SU-DHL-6 (cell line): Measurements from ENCODE around the gene TENM4.

Source experiments
- H2AFZ ChIP-seq: fragments of 200-600 bp; sonication (generic); 2 replicates; pipeline ENCODE4 v1.6.1; 2014; ENCODE audit warnings: low read depth, mild to moderate bottlenecking, moderate library complexity, mixed read lengths, antibody characterized with exemption, low read length; ENCODE audit not compliant: severe bottlenecking
- H3F3A ChIP-seq: fragments of 200-600 bp; shearing (Covaris generic); 2 replicates; pipeline ENCODE4 v1.6.0; 2016; ENCODE audit warnings: antibody characterized with exemption, mild to moderate bottlenecking; ENCODE audit not compliant: insufficient read depth
- H3K27ac ChIP-seq: fragments of 200-600 bp; sonication (generic); 2 replicates; pipeline ENCODE4 v1.5.1; 2016; ENCODE audit warnings: low read depth, mild to moderate bottlenecking, low read length, moderate library complexity, mixed read lengths
- H3K27me3 ChIP-seq: fragments of 200-600 bp; sonication (generic), shearing (Covaris generic); 2 replicates; pipeline ENCODE4 v1.6.0; 2014; ENCODE audit warnings: mild to moderate bottlenecking, low read length
- H3K36me3 ChIP-seq: fragments of 200-600 bp; sonication (generic); 2 replicates; pipeline ENCODE4 v1.6.1; 2014; ENCODE audit warnings: mild to moderate bottlenecking, low read length, mixed read lengths
- H3K4me2 ChIP-seq: fragments of 300-600, 200-600 bp; shearing (Covaris generic), sonication (generic); 2 replicates; pipeline ENCODE4 v1.6.0; 2014; ENCODE audit warnings: low read length, low read depth, mild to moderate bottlenecking; ENCODE audit not compliant: poor library complexity, severe bottlenecking
- H3K4me3 ChIP-seq: fragments of 200-600 bp; sonication (generic); 2 replicates; pipeline ENCODE4 v1.5.1; 2014; ENCODE audit warnings: antibody characterized with exemption, low read length, mild to moderate bottlenecking, mixed read lengths; ENCODE audit not compliant: insufficient read depth, poor library complexity, severe bottlenecking
- H3K79me2 ChIP-seq: fragments of 200-600 bp; sonication (generic); 2 replicates; pipeline ENCODE4 v1.6.1; 2014; ENCODE audit warnings: mild to moderate bottlenecking, low read length, moderate library complexity; ENCODE audit not compliant: insufficient read depth
- H3K9ac ChIP-seq: fragments of 200-600 bp; sonication (generic); 2 replicates; pipeline ENCODE4 v1.7.0; 2014; ENCODE audit warnings: mild to moderate bottlenecking, low read length
- H3K9me2 ChIP-seq: fragments of 200-600 bp; sonication (generic); replicated peaks from 2 replicates; pipeline ENCODE4 v1.6.1; 2014; ENCODE audit warnings: low read length; ENCODE audit not compliant: insufficient read depth
- H3K9me3 ChIP-seq: fragments of 200-600 bp; sonication (generic); 2 replicates; pipeline ENCODE4 v1.6.1; 2014; ENCODE audit warnings: low read length, mixed read lengths; ENCODE audit not compliant: insufficient read depth
- H4K20me1 ChIP-seq: fragments of 200-600 bp; sonication (generic); 2 replicates; pipeline ENCODE4 v1.6.1; 2014; ENCODE audit warnings: low read depth, mild to moderate bottlenecking, antibody characterized with exemption, low read length, moderate library complexity, mixed read lengths
- EZH2phosphoT487 ChIP-seq: fragments of 200-600 bp; sonication (generic), shearing (Covaris generic); conservative IDR thresholded peaks from 2 replicates; pipeline ENCODE4 v1.6.1; 2018; ENCODE audit warnings: mild to moderate bottlenecking, antibody characterized with exemption, low read length, moderate library complexity, mixed read lengths
- TF ChIP-seq, protein P1 (sequence below): fragments of 200-600 bp; sonication (generic); IDR thresholded peaks from one replicate; pipeline ENCODE4 v1.5.1; 2017; ENCODE audit warnings: antibody characterized with exemption, mild to moderate bottlenecking, low read length, moderate library complexity; ENCODE audit not compliant: insufficient read depth, poor library complexity, severe bottlenecking

TENM4 gene

DNA sequence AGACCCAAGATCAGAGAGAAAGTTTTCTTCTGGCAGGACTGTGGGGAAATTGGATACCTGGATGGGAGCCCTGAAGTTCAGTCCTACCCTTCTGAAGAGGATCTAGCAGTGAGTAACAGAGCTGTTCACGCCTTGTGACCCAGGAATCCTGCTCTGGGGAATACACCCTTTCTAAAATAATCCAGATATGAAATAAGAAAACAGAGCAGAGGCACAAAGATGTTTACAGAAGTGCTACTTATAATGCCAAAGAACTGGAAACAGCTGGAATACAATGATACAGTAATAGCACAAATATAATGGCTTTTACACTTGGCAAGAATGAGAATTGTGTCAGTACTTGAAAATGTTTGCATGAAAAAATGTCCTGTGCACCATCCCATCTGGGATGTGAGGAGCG lies 562.2 kb downstream of the TENM4 start:
- no peaks in the 10 kb centered on the region for H3K9me3 ChIP-seq
- no peaks in the 10 kb centered on the region for H3K79me2 ChIP-seq
- no peaks in the 10 kb centered on the region for H3F3A ChIP-seq

DNA sequence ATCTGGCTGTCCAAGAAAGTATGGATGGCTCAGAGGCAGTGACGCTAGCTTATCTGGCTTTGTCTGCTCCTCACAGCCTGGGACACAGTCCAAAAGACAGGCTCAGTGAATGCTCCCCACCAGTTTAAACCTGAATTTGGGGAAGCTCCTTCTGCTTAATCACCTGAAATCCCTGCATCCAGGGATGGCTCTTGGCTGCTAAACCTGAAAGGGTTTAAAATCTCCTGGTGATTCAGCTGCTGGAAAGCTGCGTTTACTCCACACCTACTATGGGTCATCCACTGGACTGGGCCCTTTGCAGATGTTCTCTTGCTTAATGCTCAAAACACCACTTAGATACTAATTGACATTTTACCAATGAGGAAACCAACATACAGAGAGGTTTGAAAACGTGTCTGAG lies 564.2 kb downstream of the TENM4 start:
- Histone ChIP-seq H3K4me3 (no peak overlapping the region), H3K9ac (no peak overlapping the region), H3K79me2 (no peaks in the 10 kb centered on the region), H3K4me2 (no peak overlapping the region), H3K27ac (no peak overlapping the region), H2AFZ (no peak overlapping the region), H3F3A (no peaks in the 10 kb centered on the region), H3K27me3 (no peaks in the 10 kb centered on the region), H3K36me3 (no peaks in the 10 kb centered on the region), H4K20me1 (no peaks in the 10 kb centered on the region), H3K9me2 (no peaks in the 10 kb centered on the region), H3K9me3 (no peaks in the 10 kb centered on the region)
- TF ChIP-seq, protein P1, sequence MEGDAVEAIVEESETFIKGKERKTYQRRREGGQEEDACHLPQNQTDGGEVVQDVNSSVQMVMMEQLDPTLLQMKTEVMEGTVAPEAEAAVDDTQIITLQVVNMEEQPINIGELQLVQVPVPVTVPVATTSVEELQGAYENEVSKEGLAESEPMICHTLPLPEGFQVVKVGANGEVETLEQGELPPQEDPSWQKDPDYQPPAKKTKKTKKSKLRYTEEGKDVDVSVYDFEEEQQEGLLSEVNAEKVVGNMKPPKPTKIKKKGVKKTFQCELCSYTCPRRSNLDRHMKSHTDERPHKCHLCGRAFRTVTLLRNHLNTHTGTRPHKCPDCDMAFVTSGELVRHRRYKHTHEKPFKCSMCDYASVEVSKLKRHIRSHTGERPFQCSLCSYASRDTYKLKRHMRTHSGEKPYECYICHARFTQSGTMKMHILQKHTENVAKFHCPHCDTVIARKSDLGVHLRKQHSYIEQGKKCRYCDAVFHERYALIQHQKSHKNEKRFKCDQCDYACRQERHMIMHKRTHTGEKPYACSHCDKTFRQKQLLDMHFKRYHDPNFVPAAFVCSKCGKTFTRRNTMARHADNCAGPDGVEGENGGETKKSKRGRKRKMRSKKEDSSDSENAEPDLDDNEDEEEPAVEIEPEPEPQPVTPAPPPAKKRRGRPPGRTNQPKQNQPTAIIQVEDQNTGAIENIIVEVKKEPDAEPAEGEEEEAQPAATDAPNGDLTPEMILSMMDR, result no peak
- TF ChIP-seq EZH2phosphoT487, result no peak

More for the DNA sequence above, 562.2 kb downstream of the TENM4 start:
- Histone ChIP-seq H3K9ac (no peak overlapping the region), H4K20me1 (no peaks in the 10 kb centered on the region), H3K27ac (no peak overlapping the region), H3K9me2 (no peaks in the 10 kb centered on the region), H2AFZ (no peak overlapping the region), H3K27me3 (no peaks in the 10 kb centered on the region), H3K4me2 (no peak overlapping the region), H3K36me3 (no peaks in the 10 kb centered on the region), H3K4me3 (no peak overlapping the region)
- TF ChIP-seq, protein P1, result no peak
- no peak for TF ChIP-seq EZH2phosphoT487

DNA sequence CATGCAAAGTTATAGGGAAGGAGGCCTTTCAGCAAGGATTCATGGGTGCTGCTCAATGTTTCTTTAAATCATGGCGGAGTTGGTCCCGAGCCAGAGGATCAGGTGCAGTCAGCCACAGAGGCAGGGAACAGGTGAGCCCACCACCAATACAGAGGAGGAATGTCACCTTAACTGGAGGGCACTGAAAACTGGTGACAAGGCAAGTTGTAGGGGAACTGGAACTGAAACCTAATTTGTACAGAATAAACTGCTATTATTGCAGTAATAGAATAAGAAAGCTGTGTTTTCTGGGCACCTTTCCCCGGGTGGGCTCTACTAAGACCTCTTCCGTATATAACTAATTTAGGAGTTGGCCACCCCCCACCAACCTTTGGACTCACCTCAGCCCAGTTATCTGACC lies 570.2 kb downstream of the TENM4 start:
- H3K9me2 ChIP-seq, result no peaks in the 10 kb centered on the region
- H3K36me3 ChIP-seq, result no peaks in the 10 kb centered on the region
- no peak overlapping the region for H2AFZ ChIP-seq
- H3K4me2 ChIP-seq, result no peak overlapping the region
- no peaks in the 10 kb centered on the region for H3K9me3 ChIP-seq
- no peak overlapping the region for H3K9ac ChIP-seq
- no peaks in the 10 kb centered on the region for H4K20me1 ChIP-seq
- no peaks in the 10 kb centered on the region for H3F3A ChIP-seq
- TF ChIP-seq, protein P1, result no peak
- no peak for TF ChIP-seq EZH2phosphoT487
- no peak overlapping the region for H3K27ac ChIP-seq
- peaks cover 3% of the 10 kb centered on the region; the same call in 1 of the 2 replicates for H3K27me3 ChIP-seq
- H3K79me2 ChIP-seq, result no peaks in the 10 kb centered on the region
- H3K4me3 ChIP-seq, result no peak overlapping the region

GRCh38 chr11:78869293-78869692 lies 571.5 kb downstream of the TENM4 start:
- H3K4me2 ChIP-seq, result no peak overlapping the region
- TF ChIP-seq EZH2phosphoT487, result no peak
- TF ChIP-seq, protein P1, result no peak
- no peaks in the 10 kb centered on the region for H4K20me1 ChIP-seq
- H3K79me2 ChIP-seq, result no peaks in the 10 kb centered on the region
- no peaks in the 10 kb centered on the region for H3K36me3 ChIP-seq
- H3F3A ChIP-seq, result no peaks in the 10 kb centered on the region
- H3K27me3 ChIP-seq, result peaks cover 3% of the 10 kb centered on the region; the same call in 1 of the 2 replicates
- no peak overlapping the region for H3K4me3 ChIP-seq
- H3K9me3 ChIP-seq, result no peaks in the 10 kb centered on the region
- no peaks in the 10 kb centered on the region for H3K9me2 ChIP-seq
- no peak overlapping the region for H3K27ac ChIP-seq
- no peak overlapping the region for H2AFZ ChIP-seq
- no peak overlapping the region for H3K9ac ChIP-seq
